ENCODE data around the gene PPP5C. TPM values are rescaled to one million over a fixed set of nuclear protein-coding genes. Genes with fewer than 3 reads are reported as not detected.

PPP5C gene
- total RNA-seq, 4 donors from 2014 or later, result 38.2 to 66.0 (median 51.3) TPM

Other genes with a start within 250 kb of the PPP5C start
- gene IGFL3, start 222.4 kb upstream of the PPP5C start, total RNA-seq, result 10 to 100 TPM; 10.2 to 49.4 (median 16.8) TPM
- gene IGFL2, start 198.8 kb upstream of the PPP5C start, total RNA-seq, result 10 to 100 TPM; 10.1 to 39.2 (median 16.1) TPM
- not detected for gene IGFL1, start 117.3 kb upstream of the PPP5C start, total RNA-seq
- gene HIF3A, start 50.0 kb upstream of the PPP5C start, total RNA-seq, result 10 to 100 TPM in 2 of 4 donors, 1 to 10 TPM in 2; 6.6 to 30.0 (median 18.5) TPM
- 1 to 10 TPM; 1.6 to 6.5 (median 3.3) TPM for gene CCDC8, start 66.5 kb downstream of the PPP5C start, total RNA-seq
- gene PNMA8C, start 81.8 kb downstream of the PPP5C start, total RNA-seq, result under 1 TPM in 1 of 4 donors, not detected in 3; 0.13 TPM
- 1 to 10 TPM in 3 of 4 donors, under 1 TPM in 1; 0.72 to 3.9 (median 1.4) TPM for gene PNMA8A, start 124.5 kb downstream of the PPP5C start, total RNA-seq
- gene PNMA8B, start 148.8 kb downstream of the PPP5C start, total RNA-seq, result 1 to 10 TPM; 1.8 to 3.2 (median 2.8) TPM